NCI-H2196 treated with DMSO at 0.1 percent for 48 hours (cell line): Measurements from ENCODE around the gene MAPKAPK3.
"Not testable (repeated sequence)": the region's sequence is repeated elsewhere in the genome, so short reads cannot be mapped to it uniquely, and the experiment has no call there.

Source experiments
- DNase-seq: peaks from one replicate; lab custom pipeline; 2025; ENCODE audit not compliant: unreplicated experiment; lab: John Stamatoyannopoulos, UW

Gene MAPKAPK3

GRCh38 chr3:50676031-50676705 lies 59.2 kb downstream of the MAPKAPK3 start:
- no peak for DNase-seq

- DNase-seq: no peak
Measured at GRCh38 chr3:50687127-50687751, 70.3 kb downstream of the MAPKAPK3 start.

- no peak for DNase-seq
Measured at GRCh38 chr3:50687916-50688315, 71.0 kb downstream of the MAPKAPK3 start.

GRCh38 chr3:50688602-50689001 lies 71.7 kb downstream of the MAPKAPK3 start:
- not testable (repeated sequence) for DNase-seq

- DNase-seq: no peak
Measured at GRCh38 chr3:50689558-50689957, 72.6 kb downstream of the MAPKAPK3 start.

- no peak for DNase-seq
Measured at GRCh38 chr3:50695031-50695430, 78.1 kb downstream of the MAPKAPK3 start.

GRCh38 chr3:50696276-50696675 lies 79.3 kb downstream of the MAPKAPK3 start:
- DNase-seq: no peak

- DNase-seq: no peak
Measured at GRCh38 chr3:50698269-50698668, 81.3 kb downstream of the MAPKAPK3 start.
